ENCODE results near the gene CHTOP. TPM values are rescaled to one million over a fixed set of nuclear protein-coding genes. Genes with fewer than 3 reads are reported as not detected.

CHTOP gene
- total and polyA plus RNA-seq, 2 experiments from 2014 or later, result 73.4 to 97.8 TPM

GRCh38 chr1:153597206-153597605 is 36.7 kb upstream of the CHTOP start:
- H3K27ac Mint-ChIP-seq, result no peak overlapping the region
- H2AFZ ChIP-seq, result no peak overlapping the region; the same call in 1 of the 2 replicates
- no peaks in the 10 kb centered on the region for H3K9me3 Mint-ChIP-seq
- no peak for TF ChIP-seq ZNF331 (CRISPR knock-in tag; IDR thresholded peaks at IDR 0.05; ENCODE audit: low read depth)
- TF ChIP-seq, protein P1, sequence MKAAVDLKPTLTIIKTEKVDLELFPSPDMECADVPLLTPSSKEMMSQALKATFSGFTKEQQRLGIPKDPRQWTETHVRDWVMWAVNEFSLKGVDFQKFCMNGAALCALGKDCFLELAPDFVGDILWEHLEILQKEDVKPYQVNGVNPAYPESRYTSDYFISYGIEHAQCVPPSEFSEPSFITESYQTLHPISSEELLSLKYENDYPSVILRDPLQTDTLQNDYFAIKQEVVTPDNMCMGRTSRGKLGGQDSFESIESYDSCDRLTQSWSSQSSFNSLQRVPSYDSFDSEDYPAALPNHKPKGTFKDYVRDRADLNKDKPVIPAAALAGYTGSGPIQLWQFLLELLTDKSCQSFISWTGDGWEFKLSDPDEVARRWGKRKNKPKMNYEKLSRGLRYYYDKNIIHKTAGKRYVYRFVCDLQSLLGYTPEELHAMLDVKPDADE (IDR thresholded peaks at IDR 0.05), result no peak
- no peak for TF ChIP-seq REST (IDR thresholded peaks at IDR 0.05; ENCODE audit: unreplicated experiment)
- H3K4me1 ChIP-seq (ENCODE audit: insufficient read depth), result peaks cover 13% of the 10 kb centered on the region
- no peaks in the 10 kb centered on the region for H3K79me2 ChIP-seq (replicated peaks; ENCODE audit: insufficient read depth)
- no peaks in the 10 kb centered on the region for H3K9me2 ChIP-seq (ENCODE audit: insufficient read depth)
- no peak overlapping the region for H3K4me3 ChIP-seq
- H3K4me2 ChIP-seq, result no peak overlapping the region
- H4K20me1 ChIP-seq (replicated peaks; ENCODE audit: insufficient read depth), result no peaks in the 10 kb centered on the region
- H3K4me3 Mint-ChIP-seq, result no peak overlapping the region
- H3K36me3 Mint-ChIP-seq (ENCODE audit: low read depth), result no peaks in the 10 kb centered on the region
- ATAC-seq (no peak), DNase-seq (ENCODE audit: low spot score) (no peak)
- no peaks in the 10 kb centered on the region for H3K36me3 ChIP-seq (ENCODE audit: insufficient read depth)
- 0 out of 2 replicates have a peak, but pooled peaks cover 14% of the 10 kb centered on the region for H3F3A ChIP-seq (replicated peaks; ENCODE audit: low read depth)
- H3K27me3 Mint-ChIP-seq (ENCODE audit: insufficient read depth, low read depth, poor library complexity), result peaks cover 8% of the 10 kb centered on the region
- H3K27me3 ChIP-seq (ENCODE audit: insufficient read depth), result no peaks in the 10 kb centered on the region
- no peak overlapping the region for H3K27ac ChIP-seq (ENCODE audit: low read depth)
- H3K4me1 Mint-ChIP-seq, result peaks cover 23% of the 10 kb centered on the region

GRCh38 chr1:153598309-153599172 is 35.3 kb upstream of the CHTOP start:
- H3K36me3 Mint-ChIP-seq (ENCODE audit: low read depth), result no peaks in the 10 kb centered on the region
- H3K4me3 Mint-ChIP-seq, result peak overlapping the region; percentile 41; the same call in 1 of the 3 replicates
- H2AFZ ChIP-seq, result no peak overlapping the region
- no peaks in the 10 kb centered on the region for H3K36me3 ChIP-seq (ENCODE audit: insufficient read depth)
- H3K9me3 Mint-ChIP-seq, result no peaks in the 10 kb centered on the region
- H3K4me3 ChIP-seq, result no peak overlapping the region
- ATAC-seq (peak; percentile 99), DNase-seq (ENCODE audit: low spot score) (peak; percentile 93)
- H3K27ac ChIP-seq (ENCODE audit: low read depth), result peak overlapping the region; percentile 52; the same call in 1 of the 2 replicates
- peaks cover 18% of the 10 kb centered on the region for H3K4me1 Mint-ChIP-seq
- no peaks in the 10 kb centered on the region for H3K27me3 ChIP-seq (ENCODE audit: insufficient read depth)
- peaks cover 8% of the 10 kb centered on the region for H3K27me3 Mint-ChIP-seq (ENCODE audit: insufficient read depth, low read depth, poor library complexity)
- no peaks in the 10 kb centered on the region for H4K20me1 ChIP-seq (replicated peaks; ENCODE audit: insufficient read depth)
- H3F3A ChIP-seq (replicated peaks; ENCODE audit: low read depth), result 0 out of 2 replicates have a peak, but pooled peaks cover 14% of the 10 kb centered on the region
- peak overlapping the region; percentile 86 for H3K27ac Mint-ChIP-seq
- TF ChIP-seq, protein P2, sequence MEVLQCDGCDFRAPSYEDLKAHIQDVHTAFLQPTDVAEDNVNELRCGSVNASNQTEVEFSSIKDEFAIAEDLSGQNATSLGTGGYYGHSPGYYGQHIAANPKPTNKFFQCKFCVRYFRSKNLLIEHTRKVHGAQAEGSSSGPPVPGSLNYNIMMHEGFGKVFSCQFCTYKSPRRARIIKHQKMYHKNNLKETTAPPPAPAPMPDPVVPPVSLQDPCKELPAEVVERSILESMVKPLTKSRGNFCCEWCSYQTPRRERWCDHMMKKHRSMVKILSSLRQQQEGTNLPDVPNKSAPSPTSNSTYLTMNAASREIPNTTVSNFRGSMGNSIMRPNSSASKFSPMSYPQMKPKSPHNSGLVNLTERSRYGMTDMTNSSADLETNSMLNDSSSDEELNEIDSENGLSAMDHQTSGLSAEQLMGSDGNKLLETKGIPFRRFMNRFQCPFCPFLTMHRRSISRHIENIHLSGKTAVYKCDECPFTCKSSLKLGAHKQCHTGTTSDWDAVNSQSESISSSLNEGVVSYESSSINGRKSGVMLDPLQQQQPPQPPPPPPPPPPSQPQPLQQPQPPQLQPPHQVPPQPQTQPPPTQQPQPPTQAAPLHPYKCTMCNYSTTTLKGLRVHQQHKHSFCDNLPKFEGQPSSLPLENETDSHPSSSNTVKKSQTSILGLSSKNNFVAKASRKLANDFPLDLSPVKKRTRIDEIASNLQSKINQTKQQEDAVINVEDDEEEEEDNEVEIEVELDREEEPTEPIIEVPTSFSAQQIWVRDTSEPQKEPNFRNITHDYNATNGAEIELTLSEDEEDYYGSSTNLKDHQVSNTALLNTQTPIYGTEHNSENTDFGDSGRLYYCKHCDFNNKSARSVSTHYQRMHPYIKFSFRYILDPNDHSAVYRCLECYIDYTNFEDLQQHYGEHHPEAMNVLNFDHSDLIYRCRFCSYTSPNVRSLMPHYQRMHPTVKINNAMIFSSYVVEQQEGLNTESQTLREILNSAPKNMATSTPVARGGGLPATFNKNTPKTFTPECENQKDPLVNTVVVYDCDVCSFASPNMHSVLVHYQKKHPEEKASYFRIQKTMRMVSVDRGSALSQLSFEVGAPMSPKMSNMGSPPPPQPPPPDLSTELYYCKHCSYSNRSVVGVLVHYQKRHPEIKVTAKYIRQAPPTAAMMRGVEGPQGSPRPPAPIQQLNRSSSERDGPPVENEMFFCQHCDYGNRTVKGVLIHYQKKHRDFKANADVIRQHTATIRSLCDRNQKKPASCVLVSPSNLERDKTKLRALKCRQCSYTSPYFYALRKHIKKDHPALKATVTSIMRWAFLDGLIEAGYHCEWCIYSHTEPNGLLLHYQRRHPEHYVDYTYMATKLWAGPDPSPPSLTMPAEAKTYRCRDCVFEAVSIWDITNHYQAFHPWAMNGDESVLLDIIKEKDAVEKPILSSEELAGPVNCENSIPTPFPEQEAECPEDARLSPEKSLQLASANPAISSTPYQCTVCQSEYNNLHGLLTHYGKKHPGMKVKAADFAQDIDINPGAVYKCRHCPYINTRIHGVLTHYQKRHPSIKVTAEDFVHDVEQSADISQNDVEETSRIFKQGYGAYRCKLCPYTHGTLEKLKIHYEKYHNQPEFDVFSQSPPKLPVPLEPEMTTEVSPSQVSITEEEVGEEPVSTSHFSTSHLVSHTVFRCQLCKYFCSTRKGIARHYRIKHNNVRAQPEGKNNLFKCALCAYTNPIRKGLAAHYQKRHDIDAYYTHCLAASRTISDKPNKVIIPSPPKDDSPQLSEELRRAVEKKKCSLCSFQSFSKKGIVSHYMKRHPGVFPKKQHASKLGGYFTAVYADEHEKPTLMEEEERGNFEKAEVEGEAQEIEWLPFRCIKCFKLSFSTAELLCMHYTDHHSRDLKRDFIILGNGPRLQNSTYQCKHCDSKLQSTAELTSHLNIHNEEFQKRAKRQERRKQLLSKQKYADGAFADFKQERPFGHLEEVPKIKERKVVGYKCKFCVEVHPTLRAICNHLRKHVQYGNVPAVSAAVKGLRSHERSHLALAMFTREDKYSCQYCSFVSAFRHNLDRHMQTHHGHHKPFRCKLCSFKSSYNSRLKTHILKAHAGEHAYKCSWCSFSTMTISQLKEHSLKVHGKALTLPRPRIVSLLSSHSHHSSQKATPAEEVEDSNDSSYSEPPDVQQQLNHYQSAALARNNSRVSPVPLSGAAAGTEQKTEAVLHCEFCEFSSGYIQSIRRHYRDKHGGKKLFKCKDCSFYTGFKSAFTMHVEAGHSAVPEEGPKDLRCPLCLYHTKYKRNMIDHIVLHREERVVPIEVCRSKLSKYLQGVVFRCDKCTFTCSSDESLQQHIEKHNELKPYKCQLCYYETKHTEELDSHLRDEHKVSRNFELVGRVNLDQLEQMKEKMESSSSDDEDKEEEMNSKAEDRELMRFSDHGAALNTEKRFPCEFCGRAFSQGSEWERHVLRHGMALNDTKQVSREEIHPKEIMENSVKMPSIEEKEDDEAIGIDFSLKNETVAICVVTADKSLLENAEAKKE (CRISPR knock-in tag; IDR thresholded peaks at IDR 0.05), result peak; percentile 92
- TF ChIP-seq JUNB (IDR thresholded peaks at IDR 0.05; ENCODE audit: unreplicated experiment) (no peak), CREB1 (CRISPR knock-in tag; IDR thresholded peaks at IDR 0.05; ENCODE audit: low read depth) (0 out of 2 replicates have a peak, but pooled peaks have one; percentile 9)
- TF ChIP-seq, protein P1 (IDR thresholded peaks at IDR 0.05), result peak; percentile 77
- H3K4me1 ChIP-seq (ENCODE audit: insufficient read depth), result peaks cover 13% of the 10 kb centered on the region
- H3K9me2 ChIP-seq (ENCODE audit: insufficient read depth), result no peaks in the 10 kb centered on the region
- H3K79me2 ChIP-seq (replicated peaks; ENCODE audit: insufficient read depth), result no peaks in the 10 kb centered on the region
- H3K4me2 ChIP-seq, result peak overlapping the region; percentile 73
